Prostate gland (tissue), 2 donors: Measurements from ENCODE around the gene PDE1C. TPM values are rescaled to one million over a fixed set of nuclear protein-coding genes. Genes with fewer than 3 reads are reported as not detected.

ENCODE experiments used
- DNase-seq: peaks from one replicate; pipeline ENCODE4 v3.0.0-alpha.2; 2019; ENCODE audit warnings: low spot score
- H3K27ac ChIP-seq, 2 donors: fragments of 200-600 bp; sonication (generic); 2 replicates each; pipeline ENCODE4 v1.5.1; 2017 to 2019
- H3K27me3 ChIP-seq: fragments of 200-600 bp; sonication (generic); replicated peaks from 2 replicates; pipeline ENCODE4 v1.5.1; 2019; ENCODE audit not compliant: insufficient read depth
- H3K36me3 ChIP-seq, 2 donors: fragments of 200-600 bp; sonication (generic); 1 replicate in 1 of 2; 2 replicates in 1 of 2; pipeline versions ENCODE4 v1.5.1 to v1.8.1; 2017 to 2019
- H3K4me1 ChIP-seq: fragments of 200-600 bp; sonication (generic); replicated peaks from 2 replicates; pipeline ENCODE4 v1.5.1; 2019
- H3K4me3 ChIP-seq, 2 donors: fragments of 200-600 bp; sonication (generic); 2 replicates each; pipeline ENCODE4 v1.5.1; 2017 to 2019
- H3K9me3 ChIP-seq: fragments of 200-600 bp; sonication (generic); 2 replicates; pipeline ENCODE4 v1.5.1; 2017
- CTCF ChIP-seq, 4 experiments: fragments of 200-600 bp in 2 of 4; fragments of 450-650 bp in 2 of 4; sonication (generic) in 2 of 4; IDR thresholded peaks; 1 replicate in 3 of 4; 2 replicates in 1 of 4; pipeline ENCODE4 v1.5.1; 2016 to 2019; ENCODE audit warnings: antibody characterized with exemption in 4 of 4, mild to moderate bottlenecking in 2 of 4, moderate library complexity in 2 of 4
- POLR2A ChIP-seq: fragments of 450-650 bp; IDR thresholded peaks from one replicate; pipeline ENCODE4 v1.6.1; 2016; ENCODE audit warnings: antibody characterized with exemption, mild to moderate bottlenecking
- POLR2AphosphoS5 ChIP-seq: sonication (generic); formaldehyde crosslinking; IDR thresholded peaks from one replicate; pipeline ENCODE4 v1.6.1; 2017; ENCODE audit warnings: antibody characterized with exemption
- WGBS: methylation state at CpG from one replicate; pipeline ENCODE4 v1.1.5; 2018; 5-methylcytosine and 5-hydroxymethylcytosine counted together
- intact Hi-C: fragments of 100-400 bp; cut with DNase I; formaldehyde crosslinking; loops from one replicate; pipeline ENCODE4 v1.14.2; 2022
- total RNA-seq, 2 donors: library from RNA; depleted of rRNA; stranded (reverse); fragments of >200 nt; gene quantifications; one replicate each; pipeline ENCODE4 v1.1.0, GENCODE V29; 2016

The PDE1C gene
- total RNA-seq, 2 donors from 2014 or later: 2.4 to 4.2 TPM

- 64% methylated on average over 2 of the region's 2 CpGs for WGBS
- intact Hi-C loops: no loop called here
- no peak for DNase-seq
- no peak for TF ChIP-seq POLR2A
- no peak for TF ChIP-seq POLR2AphosphoS5
- TF ChIP-seq CTCF (IDR thresholded peaks at IDR 0.05): no peak
- Histone ChIP-seq H3K4me1 (no peaks in the 10 kb centered on the region), H3K36me3 (no peaks in the 10 kb centered on the region), H3K27me3 (no peaks in the 10 kb centered on the region), H3K9me3 (no peaks in the 10 kb centered on the region), H3K4me3 (no peak overlapping the region), H3K27ac (no peak overlapping the region)
Measured at GRCh38 chr7:31785101-31785500, 285.1 kb downstream of the PDE1C start.

- Histone ChIP-seq H3K27me3 (no peaks in the 10 kb centered on the region), H3K36me3 (no peaks in the 10 kb centered on the region), H3K9me3 (no peaks in the 10 kb centered on the region), H3K4me3 (no peak overlapping the region), H3K27ac (no peak overlapping the region), H3K4me1 (no peaks in the 10 kb centered on the region)
- intact Hi-C loops: no loop called here
- no peak for DNase-seq
- TF ChIP-seq POLR2AphosphoS5: no peak
- no peak for TF ChIP-seq POLR2A
- no peak for TF ChIP-seq CTCF (IDR thresholded peaks at IDR 0.05)
- WGBS: 57% methylated on average over 2 of the region's 2 CpGs
Measured at GRCh38 chr7:31783221-31783620, 287.0 kb downstream of the PDE1C start.

- H3K27me3 ChIP-seq: no peaks in the 10 kb centered on the region
- H3K36me3 ChIP-seq: no peaks in the 10 kb centered on the region
- no peak overlapping the region for H3K27ac ChIP-seq
- 56% methylated on average over 7 of the region's 7 CpGs for WGBS
- no peaks in the 10 kb centered on the region for H3K9me3 ChIP-seq
- intact Hi-C loops: no loop called here
- TF ChIP-seq POLR2A (no peak), CTCF (IDR thresholded peaks at IDR 0.05) (peak in 3 of 4 experiments; percentile 41 to 60 (median 56))
- H3K4me3 ChIP-seq: no peak overlapping the region
- DNase-seq: no peak
- no peaks in the 10 kb centered on the region for H3K4me1 ChIP-seq
Measured at GRCh38 chr7:31782411-31782991, 287.7 kb downstream of the PDE1C start.

- Histone ChIP-seq H3K4me1 (no peaks in the 10 kb centered on the region), H3K4me3 (no peak overlapping the region), H3K27ac (no peak overlapping the region), H3K9me3 (no peaks in the 10 kb centered on the region), H3K27me3 (no peaks in the 10 kb centered on the region), H3K36me3 (no peaks in the 10 kb centered on the region)
- WGBS: 87% methylated on average over 3 of the region's 3 CpGs
- no peak for TF ChIP-seq POLR2AphosphoS5
- TF ChIP-seq POLR2A: no peak
- TF ChIP-seq CTCF (IDR thresholded peaks at IDR 0.05): no peak
- intact Hi-C loops: no loop called here
- DNase-seq: no peak
Measured at GRCh38 chr7:31778296-31778695, 291.9 kb downstream of the PDE1C start.

GRCh38 chr7:31776616-31777015 is 293.6 kb downstream of the PDE1C start:
- intact Hi-C loops: no loop called here
- Histone ChIP-seq H3K27ac (no peak overlapping the region), H3K4me1 (no peaks in the 10 kb centered on the region), H3K9me3 (no peaks in the 10 kb centered on the region), H3K36me3 (no peaks in the 10 kb centered on the region), H3K27me3 (no peaks in the 10 kb centered on the region), H3K4me3 (no peak overlapping the region)
- no peak for TF ChIP-seq CTCF (IDR thresholded peaks at IDR 0.05)
- TF ChIP-seq POLR2AphosphoS5: no peak
- TF ChIP-seq POLR2A: no peak
- WGBS: 83% methylated on average over 3 of the region's 3 CpGs
- no peak for DNase-seq
